GM04503 (cell line): ENCODE results near the gene PI4K2A.
A peak's percentile ranks its signal among the peaks of the same experiment; 100 is the strongest.
"Not testable (repeated sequence)": the region's sequence is repeated elsewhere in the genome, so short reads cannot be mapped to it uniquely, and the experiment has no call there.

Source experiments
- DNase-seq: peaks from one replicate; pipeline ENCODE4 v3.0.0-alpha.2; 2012; ENCODE audit warnings: low read depth

Gene PI4K2A

GRCh38 chr10:97632949-97633884 is 7.3 kb upstream of the PI4K2A start, which contains the start of gene MORN4:
Gene MORN4 (minus strand): TSS chr10:97633500. CDS start chr10:97619653, 13,847 bp downstream.
- peak; percentile 66 for DNase-seq

GRCh38 chr10:97633921-97634320 is 6.5 kb upstream of the PI4K2A start:
- no peak for DNase-seq

- no peak for DNase-seq
Measured at GRCh38 chr10:97635577-97635976, 4.9 kb upstream of the PI4K2A start.

- not testable (repeated sequence) for DNase-seq
Measured at GRCh38 chr10:97639090-97639489, 1.4 kb upstream of the PI4K2A start.

- no peak for DNase-seq
Measured at GRCh38 chr10:97640868-97641811, 669 bp downstream of the PI4K2A start.

- not testable (repeated sequence) for DNase-seq
Measured at GRCh38 chr10:97642471-97643159, 2.1 kb downstream of the PI4K2A start.

GRCh38 chr10:97643441-97643985 is 3.0 kb downstream of the PI4K2A start:
- DNase-seq: no peak

- DNase-seq: no peak
Measured at GRCh38 chr10:97644936-97645335, 4.5 kb downstream of the PI4K2A start.

GRCh38 chr10:97647556-97647955 is 7.1 kb downstream of the PI4K2A start:
- DNase-seq: no peak

GRCh38 chr10:97648562-97649404 is 8.3 kb downstream of the PI4K2A start:
- peak; percentile 94 for DNase-seq

GRCh38 chr10:97649405-97649750 is 8.9 kb downstream of the PI4K2A start:
- DNase-seq: not testable (repeated sequence)

GRCh38 chr10:97650726-97651125 is 10.3 kb downstream of the PI4K2A start:
- DNase-seq: no peak

- no peak for DNase-seq
Measured at GRCh38 chr10:97651773-97652172, 11.3 kb downstream of the PI4K2A start.

- DNase-seq: no peak
Measured at GRCh38 chr10:97656777-97657176, 16.3 kb downstream of the PI4K2A start.

GRCh38 chr10:97659589-97659988 is 19.1 kb downstream of the PI4K2A start:
- DNase-seq: no peak

GRCh38 chr10:97664282-97664850 is 23.9 kb downstream of the PI4K2A start:
- no peak for DNase-seq

GRCh38 chr10:97666992-97667391 is 26.5 kb downstream of the PI4K2A start:
- DNase-seq: no peak

GRCh38 chr10:97667463-97667862 is 27.0 kb downstream of the PI4K2A start:
- DNase-seq: no peak

- no peak for DNase-seq
Measured at GRCh38 chr10:97669571-97669970, 29.1 kb downstream of the PI4K2A start.

- DNase-seq: no peak
Measured at GRCh38 chr10:97673736-97674525, 33.5 kb downstream of the PI4K2A start.
